ENCODE data around the gene ARMCX6. TPM values are rescaled to one million over a fixed set of nuclear protein-coding genes. Genes with fewer than 3 reads are reported as not detected.

Gene ARMCX6
- total RNA-seq = 33.8 and 38.9 TPM in 2 replicates

DNA sequence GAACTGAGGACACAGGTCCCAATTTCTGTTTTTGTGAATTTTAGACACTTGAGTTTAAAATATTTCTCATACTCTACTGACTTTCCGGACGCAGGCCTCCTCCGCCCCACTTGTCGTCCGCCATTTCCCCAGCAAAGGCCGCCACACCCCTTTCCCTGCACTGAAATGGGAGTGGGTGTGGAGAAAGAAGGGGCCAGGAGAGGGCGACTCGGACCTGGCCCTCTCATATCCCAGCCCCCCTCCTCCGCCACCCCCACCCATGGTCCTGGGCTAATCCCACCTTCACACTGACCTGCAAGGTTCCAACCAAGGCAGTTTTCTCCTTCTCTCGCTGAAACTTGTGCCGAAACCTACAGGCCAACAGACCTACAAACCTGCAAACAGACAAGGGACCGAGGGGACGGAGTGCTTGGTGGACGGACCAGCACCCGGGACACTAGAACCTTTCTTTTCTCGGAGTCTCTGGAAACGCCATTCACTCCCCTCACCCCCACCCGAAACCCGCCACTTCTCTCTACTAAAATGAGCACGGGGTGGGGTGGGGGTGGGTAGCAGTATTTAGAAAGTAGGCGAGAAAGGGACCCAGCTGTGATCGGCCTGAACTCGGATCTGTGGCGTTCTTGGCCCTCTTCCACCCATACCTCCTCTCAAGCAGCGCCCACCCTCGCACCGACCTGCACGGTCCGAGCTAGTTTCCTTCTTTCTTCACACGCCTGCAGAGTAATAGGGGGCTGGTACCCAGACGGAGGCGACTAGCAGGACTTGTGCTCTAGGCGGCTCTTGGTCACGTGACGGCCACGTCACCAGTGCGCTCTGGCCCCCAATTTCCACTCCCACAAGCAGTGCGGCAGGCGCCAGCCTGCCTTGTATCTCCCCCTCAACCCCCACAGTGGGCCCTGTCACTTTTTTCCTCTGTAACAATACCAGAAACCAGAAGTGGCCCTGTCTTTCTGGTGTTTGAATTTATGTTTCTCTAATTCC lies at the start of gene ARMCX6:
TSS of gene ARMCX6 (minus strand) at position 790 of the 981 bp plus-strand sequence. CDS start 1,380 bp downstream, outside the sequence.

DNA sequence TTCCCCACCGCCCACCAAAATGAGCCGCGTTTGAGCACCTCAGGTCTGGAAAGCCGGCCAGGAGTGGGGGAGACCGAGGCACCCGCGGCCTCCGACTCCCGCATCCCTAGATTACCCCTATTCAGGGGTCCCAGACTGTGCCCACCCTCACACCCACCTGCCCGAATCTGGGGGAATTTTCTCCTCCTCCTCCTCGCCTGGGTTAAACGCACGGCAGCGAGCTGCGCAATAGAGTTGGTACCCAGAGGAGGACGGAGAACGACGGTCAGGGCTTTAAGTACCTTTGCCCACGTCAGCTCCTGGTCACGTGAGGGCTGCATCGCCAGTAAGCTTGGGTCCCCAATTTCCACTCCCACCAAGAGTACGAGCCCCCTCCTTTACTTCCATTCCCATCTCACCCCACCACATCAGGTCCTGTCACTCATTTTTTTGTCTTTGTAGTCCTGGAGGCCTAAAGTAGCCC lies 41.8 kb upstream of the ARMCX6 start, which contains the start of gene ARMCX2:
TSS of gene ARMCX2 (minus strand) at position 250 of the 463 bp plus-strand sequence. CDS start 2,262 bp downstream, outside the sequence.

Other genes with a start within 250 kb of the ARMCX6 start
- under 0.01 TPM in 1 of 2 replicates, not detected in the other for gene BTK, start 231.8 kb downstream of the ARMCX6 start, total RNA-seq
- 824 and 2,173 TPM in 2 replicates for gene RPL36A, start 227.0 kb downstream of the ARMCX6 start, total RNA-seq
- 40.4 and 53.7 TPM in 2 replicates for gene GLA, start 210.1 kb downstream of the ARMCX6 start, total RNA-seq
- gene HNRNPH2, start 209.8 kb downstream of the ARMCX6 start, total RNA-seq = 40.4 and 53.5 TPM in 2 replicates
- gene ARMCX4, start 132.5 kb downstream of the ARMCX6 start, total RNA-seq = 0.86 and 1.9 TPM in 2 replicates
- gene ARMCX1, start 67.5 kb downstream of the ARMCX6 start, total RNA-seq = 34.6 and 36.5 TPM in 2 replicates
- 40.1 and 46.4 TPM in 2 replicates for gene ARMCX3, start 5.2 kb upstream of the ARMCX6 start, total RNA-seq
- gene ARMCX2, start 41.9 kb upstream of the ARMCX6 start, total RNA-seq = 102 and 107 TPM in 2 replicates